ENCODE measurements around the gene INSM2.

The INSM2 gene

GRCh38 chr14:35551081-35551480 lies 17.1 kb downstream of the INSM2 start:
- no peak for TF ChIP-seq TCF12 (IDR thresholded peaks at IDR 0.05; ENCODE audit: low read depth)
- TF ChIP-seq TAF1 (IDR thresholded peaks at IDR 0.05; ENCODE audit: low read depth) = no peak
- no peak for TF ChIP-seq ZBTB7A (IDR thresholded peaks at IDR 0.05; ENCODE audit: low read depth)
- no peak for TF ChIP-seq CREB1 (IDR thresholded peaks at IDR 0.05; ENCODE audit: low read depth)
- TF ChIP-seq TEAD4 (IDR thresholded peaks at IDR 0.05) = no peak
- no peak for TF ChIP-seq EGR1 (IDR thresholded peaks at IDR 0.05)
- no peak for TF ChIP-seq EP300 (IDR thresholded peaks at IDR 0.05; ENCODE audit: borderline replicate concordance)
- TF ChIP-seq REST (IDR thresholded peaks at IDR 0.05; ENCODE audit: low read depth) = no peak
- no peak for TF ChIP-seq RAD21 (IDR thresholded peaks at IDR 0.05; ENCODE audit: low read depth)

- TF ChIP-seq TAF1 (IDR thresholded peaks at IDR 0.05; ENCODE audit: low read depth) = no peak
- TF ChIP-seq FOXM1 (IDR thresholded peaks at IDR 0.05; ENCODE audit: borderline replicate concordance, low read depth) = no peak
- TF ChIP-seq USF1 (IDR thresholded peaks at IDR 0.05) = no peak
- TF ChIP-seq CREB1 (IDR thresholded peaks at IDR 0.05; ENCODE audit: low read depth) = no peak
- no peak for TF ChIP-seq TEAD4 (IDR thresholded peaks at IDR 0.05)
- no peak for TF ChIP-seq CEBPB (IDR thresholded peaks at IDR 0.05)
- no peak for TF ChIP-seq REST (IDR thresholded peaks at IDR 0.05; ENCODE audit: low read depth)
- no peak for TF ChIP-seq EP300 (IDR thresholded peaks at IDR 0.05; ENCODE audit: borderline replicate concordance)
- TF ChIP-seq NFIC (IDR thresholded peaks at IDR 0.05) = no peak
- TF ChIP-seq TCF12 (IDR thresholded peaks at IDR 0.05; ENCODE audit: low read depth) = no peak
- TF ChIP-seq RAD21 (IDR thresholded peaks at IDR 0.05; ENCODE audit: low read depth) = no peak
- TF ChIP-seq YY1 (IDR thresholded peaks at IDR 0.05; ENCODE audit: low read depth) = no peak
- TF ChIP-seq MAX (IDR thresholded peaks at IDR 0.05) = no peak
- TF ChIP-seq ZBTB7A (IDR thresholded peaks at IDR 0.05; ENCODE audit: low read depth) = no peak
- no peak for TF ChIP-seq EGR1 (IDR thresholded peaks at IDR 0.05)
These were observed 19.8 kb downstream of the INSM2 start for GRCh38 chr14:35553808-35554207.

- TF ChIP-seq TAF1 (IDR thresholded peaks at IDR 0.05; ENCODE audit: low read depth) = no peak
- TF ChIP-seq CREB1 (IDR thresholded peaks at IDR 0.05; ENCODE audit: low read depth) = no peak
- TF ChIP-seq EGR1 (IDR thresholded peaks at IDR 0.05) = no peak
- TF ChIP-seq TCF12 (IDR thresholded peaks at IDR 0.05; ENCODE audit: low read depth) = no peak
- no peak for TF ChIP-seq CEBPB (IDR thresholded peaks at IDR 0.05)
- TF ChIP-seq TEAD4 (IDR thresholded peaks at IDR 0.05) = no peak
- no peak for TF ChIP-seq ZBTB7A (IDR thresholded peaks at IDR 0.05; ENCODE audit: low read depth)
- TF ChIP-seq MAX (IDR thresholded peaks at IDR 0.05) = no peak
These were observed 22.6 kb downstream of the INSM2 start for GRCh38 chr14:35556548-35556947.

- TF ChIP-seq CREB1 (IDR thresholded peaks at IDR 0.05; ENCODE audit: low read depth) (no peak), TCF12 (IDR thresholded peaks at IDR 0.05; ENCODE audit: low read depth) (no peak), TAF1 (IDR thresholded peaks at IDR 0.05; ENCODE audit: low read depth) (no peak), MAX (IDR thresholded peaks at IDR 0.05) (no peak), FOXM1 (IDR thresholded peaks at IDR 0.05; ENCODE audit: borderline replicate concordance, low read depth) (no peak), CEBPB (IDR thresholded peaks at IDR 0.05) (no peak), YY1 (IDR thresholded peaks at IDR 0.05; ENCODE audit: low read depth) (no peak), USF1 (IDR thresholded peaks at IDR 0.05) (no peak), EP300 (IDR thresholded peaks at IDR 0.05; ENCODE audit: borderline replicate concordance) (no peak), RAD21 (IDR thresholded peaks at IDR 0.05; ENCODE audit: low read depth) (no peak), EGR1 (IDR thresholded peaks at IDR 0.05) (no peak), TEAD4 (IDR thresholded peaks at IDR 0.05) (no peak), NFIC (IDR thresholded peaks at IDR 0.05) (no peak), REST (IDR thresholded peaks at IDR 0.05; ENCODE audit: low read depth) (no peak), ZBTB7A (IDR thresholded peaks at IDR 0.05; ENCODE audit: low read depth) (no peak)
These were observed 23.3 kb downstream of the INSM2 start for GRCh38 chr14:35557221-35557747.

Measured in Ishikawa (cell line).